MM.1S (cell line): ENCODE results near the gene SLCO4A1.

ENCODE experiments used
- DNase-seq: peaks from one replicate; pipeline ENCODE4 v3.0.0-alpha.2; 2015
- H2AFZ ChIP-seq: fragments of 300-600 bp; sonication (generic); 2 replicates; pipeline ENCODE4 v1.6.0; 2016; ENCODE audit warnings: antibody characterized with exemption, low read length
- H3F3A ChIP-seq: fragments of 300-600 bp; sonication (generic); 2 replicates; pipeline ENCODE4 v1.6.1; 2016; ENCODE audit warnings: mild to moderate bottlenecking, antibody characterized with exemption, low read length, moderate library complexity, mixed read lengths; ENCODE audit not compliant: insufficient read depth
- H3K27ac ChIP-seq: fragments of 300-600 bp; sonication (generic); 2 replicates; pipeline ENCODE4 v1.5.1; 2016; ENCODE audit warnings: mild to moderate bottlenecking, low read length
- H3K27me3 ChIP-seq: fragments of 300-600 bp; sonication (generic); replicated peaks from 2 replicates; pipeline ENCODE4 v1.6.0; 2016; ENCODE audit warnings: low read length; ENCODE audit not compliant: insufficient read depth
- H3K36me3 ChIP-seq: fragments of 300-600 bp; sonication (generic); replicated peaks from 2 replicates; pipeline ENCODE4 v1.6.1; 2016; ENCODE audit warnings: mild to moderate bottlenecking, low read length, mixed read lengths; ENCODE audit not compliant: insufficient read depth
- H3K4me1 ChIP-seq: fragments of 300-600 bp; sonication (generic); 2 replicates; pipeline ENCODE4 v1.6.1; 2016; ENCODE audit warnings: low read length, mixed read lengths
- H3K4me2 ChIP-seq: fragments of 300-600 bp; sonication (generic); 2 replicates; pipeline ENCODE4 v1.6.0; 2016; ENCODE audit warnings: low read depth, low read length
- H3K4me3 ChIP-seq: fragments of 300-600 bp; sonication (generic); 2 replicates; pipeline ENCODE4 v1.5.1; 2016; ENCODE audit warnings: low read length, mixed read lengths
- H3K79me2 ChIP-seq: fragments of 300-600 bp; sonication (generic); 2 replicates; pipeline ENCODE4 v1.6.1; 2016; ENCODE audit warnings: mixed run types, low read length, mixed read lengths
- H3K9ac ChIP-seq: fragments of 300-600 bp; sonication (generic); 2 replicates; pipeline ENCODE4 v1.6.1; 2016; ENCODE audit warnings: low read length, mixed read lengths
- H3K9me2 ChIP-seq: fragments of 300-600 bp; sonication (generic); replicated peaks from 2 replicates; pipeline ENCODE4 v1.6.1; 2016; ENCODE audit warnings: mild to moderate bottlenecking, low read length, mixed read lengths; ENCODE audit not compliant: insufficient read depth
- H3K9me3 ChIP-seq: fragments of 300-600 bp; sonication (generic); replicated peaks from 2 replicates; pipeline ENCODE4 v1.6.1; 2016; ENCODE audit warnings: mild to moderate bottlenecking, low read length, mixed read lengths; ENCODE audit not compliant: insufficient read depth
- H4K20me1 ChIP-seq: fragments of 300-600 bp; sonication (generic); 2 replicates; pipeline ENCODE4 v1.6.1; 2016; ENCODE audit warnings: mild to moderate bottlenecking, low read length, moderate library complexity, mixed read lengths; ENCODE audit not compliant: insufficient read depth
- EZH2 ChIP-seq: fragments of 300-600 bp; sonication (generic); optimal IDR thresholded peaks from 2 replicates; pipeline ENCODE3; 2017; ENCODE audit warnings: low read depth, mild to moderate bottlenecking, antibody characterized with exemption, low read length, mixed read lengths
- EZH2phosphoT487 ChIP-seq: fragments of 300-600 bp; sonication (generic); IDR thresholded peaks from 2 replicates; pipeline ENCODE4 v1.6.1; 2018; ENCODE audit warnings: antibody characterized with exemption, low read length
- TF ChIP-seq, protein P1 (sequence below): fragments of 300-600 bp; sonication (generic); IDR thresholded peaks from 2 replicates; pipeline ENCODE4 v1.5.1; 2016; ENCODE audit warnings: antibody characterized with exemption, low read length, mixed read lengths

Gene SLCO4A1

DNA sequence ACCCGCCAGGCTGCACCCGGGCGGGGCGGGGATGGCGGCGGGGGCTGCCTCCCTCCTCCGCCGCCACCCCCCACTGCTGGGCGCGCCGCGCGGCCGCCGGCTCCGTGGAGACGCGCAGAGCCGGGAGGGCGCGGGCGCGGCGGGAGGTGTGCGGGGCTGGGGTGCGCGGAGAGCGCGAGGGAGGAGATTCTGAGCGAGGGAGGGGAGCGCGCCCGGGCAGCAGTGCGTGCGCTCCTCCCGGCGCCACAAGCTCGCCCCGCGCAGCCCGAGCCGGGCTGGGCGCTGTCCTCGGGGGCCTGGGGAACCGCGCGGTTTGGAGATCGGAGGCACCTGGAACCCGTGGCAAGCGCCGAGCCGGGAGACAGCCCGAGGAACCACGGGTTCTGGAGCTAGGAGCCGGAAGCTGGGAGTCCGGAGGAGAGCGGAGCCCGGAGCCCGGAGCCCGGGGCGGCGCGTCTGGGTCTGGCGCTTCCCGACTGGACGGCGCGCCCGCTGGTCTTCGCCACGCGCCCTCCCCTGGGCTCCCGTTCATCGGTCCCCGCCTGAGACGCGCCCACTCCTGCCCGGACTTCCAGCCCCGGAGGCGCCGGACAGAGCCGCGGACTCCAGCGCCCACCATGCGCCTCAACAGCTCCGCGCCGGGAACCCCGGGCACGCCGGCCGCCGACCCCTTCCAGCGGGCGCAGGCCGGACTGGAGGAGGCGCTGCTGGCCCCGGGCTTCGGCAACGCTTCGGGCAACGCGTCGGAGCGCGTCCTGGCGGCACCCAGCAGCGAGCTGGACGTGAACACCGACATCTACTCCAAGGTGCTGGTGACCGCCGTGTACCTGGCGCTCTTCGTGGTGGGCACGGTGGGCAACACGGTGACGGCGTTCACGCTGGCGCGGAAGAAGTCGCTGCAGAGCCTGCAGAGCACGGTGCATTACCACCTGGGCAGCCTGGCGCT lies 66.6 kb downstream of the SLCO4A1 start, which contains the start of gene NTSR1:
NTSR1 (plus strand) TSS at position 246 of the 946 bp plus-strand sequence; CDS start at position 618, 372 bp downstream.
- no peak within 1 kb of the TSS for H3K9ac ChIP-seq
- H3K4me2 ChIP-seq = no peak within 1 kb of the TSS
- no peak for DNase-seq
- peaks cover 96% of the 10 kb centered on the region for H3K27me3 ChIP-seq
- no peaks in the 10 kb centered on the region for H3K9me2 ChIP-seq
- no peaks in the 10 kb centered on the region for H3K36me3 ChIP-seq
- no peak within 1 kb of the TSS for H3K27ac ChIP-seq
- no peaks in the 10 kb centered on the region for H3K9me3 ChIP-seq
- H3K4me3 ChIP-seq = no peak within 1 kb of the TSS
- H2AFZ ChIP-seq = no peak within 1 kb of the TSS
- H3K4me1 ChIP-seq = no peaks in the 10 kb centered on the region
- TF ChIP-seq EZH2 = no peak
- TF ChIP-seq, protein P1, sequence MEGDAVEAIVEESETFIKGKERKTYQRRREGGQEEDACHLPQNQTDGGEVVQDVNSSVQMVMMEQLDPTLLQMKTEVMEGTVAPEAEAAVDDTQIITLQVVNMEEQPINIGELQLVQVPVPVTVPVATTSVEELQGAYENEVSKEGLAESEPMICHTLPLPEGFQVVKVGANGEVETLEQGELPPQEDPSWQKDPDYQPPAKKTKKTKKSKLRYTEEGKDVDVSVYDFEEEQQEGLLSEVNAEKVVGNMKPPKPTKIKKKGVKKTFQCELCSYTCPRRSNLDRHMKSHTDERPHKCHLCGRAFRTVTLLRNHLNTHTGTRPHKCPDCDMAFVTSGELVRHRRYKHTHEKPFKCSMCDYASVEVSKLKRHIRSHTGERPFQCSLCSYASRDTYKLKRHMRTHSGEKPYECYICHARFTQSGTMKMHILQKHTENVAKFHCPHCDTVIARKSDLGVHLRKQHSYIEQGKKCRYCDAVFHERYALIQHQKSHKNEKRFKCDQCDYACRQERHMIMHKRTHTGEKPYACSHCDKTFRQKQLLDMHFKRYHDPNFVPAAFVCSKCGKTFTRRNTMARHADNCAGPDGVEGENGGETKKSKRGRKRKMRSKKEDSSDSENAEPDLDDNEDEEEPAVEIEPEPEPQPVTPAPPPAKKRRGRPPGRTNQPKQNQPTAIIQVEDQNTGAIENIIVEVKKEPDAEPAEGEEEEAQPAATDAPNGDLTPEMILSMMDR = no peak
- no peak for TF ChIP-seq EZH2phosphoT487
- H3K79me2 ChIP-seq = no peaks in the 10 kb centered on the region
- H4K20me1 ChIP-seq = no peaks in the 10 kb centered on the region
- no peaks in the 10 kb centered on the region for H3F3A ChIP-seq

DNA sequence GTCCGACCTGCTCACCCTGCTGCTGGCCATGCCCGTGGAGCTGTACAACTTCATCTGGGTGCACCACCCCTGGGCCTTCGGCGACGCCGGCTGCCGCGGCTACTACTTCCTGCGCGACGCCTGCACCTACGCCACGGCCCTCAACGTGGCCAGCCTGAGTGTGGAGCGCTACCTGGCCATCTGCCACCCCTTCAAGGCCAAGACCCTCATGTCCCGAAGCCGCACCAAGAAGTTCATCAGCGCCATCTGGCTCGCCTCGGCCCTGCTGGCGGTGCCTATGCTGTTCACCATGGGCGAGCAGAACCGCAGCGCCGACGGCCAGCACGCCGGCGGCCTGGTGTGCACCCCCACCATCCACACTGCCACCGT lies 67.2 kb downstream of the SLCO4A1 start:
- Histone ChIP-seq H3K9ac (no peak overlapping the region), H3K27ac (no peak overlapping the region), H3K36me3 (no peaks in the 10 kb centered on the region), H3K9me3 (no peaks in the 10 kb centered on the region), H3K4me3 (no peak overlapping the region), H2AFZ (no peak overlapping the region), H3F3A (no peaks in the 10 kb centered on the region), H3K4me2 (no peak overlapping the region), H4K20me1 (no peaks in the 10 kb centered on the region), H3K4me1 (no peaks in the 10 kb centered on the region), H3K9me2 (no peaks in the 10 kb centered on the region), H3K27me3 (peaks cover 96% of the 10 kb centered on the region), H3K79me2 (no peaks in the 10 kb centered on the region)
- TF ChIP-seq EZH2phosphoT487 (no peak), EZH2 (no peak)
- TF ChIP-seq, protein P1 = no peak
- no peak for DNase-seq

DNA sequence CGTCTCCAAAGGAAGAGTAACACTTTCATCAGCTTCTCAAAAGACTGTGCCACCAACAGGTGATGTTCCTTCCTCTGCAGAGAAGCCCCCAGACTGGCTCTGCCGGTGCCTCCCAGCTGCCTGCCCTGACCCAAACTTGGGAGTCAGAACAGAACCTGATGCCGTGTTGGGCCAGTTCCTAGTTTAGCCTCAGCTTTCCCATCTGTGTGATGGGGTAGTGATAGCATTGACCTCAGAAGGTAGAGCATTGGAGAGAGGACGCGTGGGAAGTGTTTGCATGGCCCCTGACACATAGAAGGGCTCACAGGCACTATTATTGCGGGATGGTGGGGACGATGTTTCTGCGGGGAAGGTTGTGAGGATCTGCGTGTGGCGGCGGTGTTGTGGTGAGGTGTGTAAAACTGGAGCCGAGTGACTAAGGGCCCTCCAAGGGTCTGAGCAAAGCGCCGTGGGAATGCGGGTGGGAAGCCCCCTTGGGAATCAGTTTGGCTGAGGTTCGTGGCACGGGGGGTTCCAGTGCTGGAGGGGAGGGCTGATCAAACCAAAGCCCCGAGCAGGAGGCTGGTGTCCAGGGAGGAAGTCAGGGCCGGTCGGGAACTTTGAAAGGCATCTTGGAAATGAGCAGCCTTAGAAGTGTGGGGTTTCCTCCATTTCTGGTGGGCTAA lies 68.0 kb downstream of the SLCO4A1 start:
- Histone ChIP-seq H3K4me3 (no peak overlapping the region), H2AFZ (no peak overlapping the region), H3K9me3 (no peaks in the 10 kb centered on the region), H3K79me2 (no peaks in the 10 kb centered on the region), H3K4me1 (no peaks in the 10 kb centered on the region), H3K4me2 (no peak overlapping the region), H3K9ac (no peak overlapping the region), H3K27me3 (peaks cover 96% of the 10 kb centered on the region), H3K9me2 (no peaks in the 10 kb centered on the region), H3K36me3 (no peaks in the 10 kb centered on the region), H3F3A (no peaks in the 10 kb centered on the region), H3K27ac (no peak overlapping the region), H4K20me1 (no peaks in the 10 kb centered on the region)
- TF ChIP-seq EZH2phosphoT487 = no peak
- DNase-seq = no peak
